Neutrophil (primary cell): ENCODE results near the gene TPCN1.

Source experiments
- H3K27ac ChIP-seq: fragments of 200-600 bp; sonication (generic); 2 replicates; pipeline ENCODE4 v1.5.1; 2016; ENCODE audit warnings: mild to moderate bottlenecking, moderate library complexity
- H3K27me3 ChIP-seq: fragments of 200-600 bp; sonication (generic); 2 replicates; pipeline ENCODE4 v1.6.0; 2016; ENCODE audit warnings: mild to moderate bottlenecking
- H3K36me3 ChIP-seq: fragments of 200-600 bp; sonication (generic); 2 replicates; pipeline ENCODE4 v1.5.1; 2017
- H3K4me1 ChIP-seq, 2 experiments: fragments of 200-600 bp in 1 of 2; sonication (generic) in 1 of 2; 1 replicate in 1 of 2; 2 replicates in 1 of 2; pipeline versions ENCODE4 v1.5.1 to v1.6.1; 2013 to 2016; ENCODE audit warnings: low read depth in 1 of 2, low read length in 1 of 2, mild to moderate bottlenecking in 1 of 2, moderate library complexity in 1 of 2; ENCODE audit not compliant: control insufficient read depth in 1 of 2, insufficient read depth in 1 of 2
- H3K4me3 ChIP-seq, 2 experiments: fragments of 200-600 bp in 1 of 2; sonication (generic) in 1 of 2; 1 replicate in 1 of 2; 2 replicates in 1 of 2; pipeline ENCODE4 v1.5.1; 2013 to 2016; ENCODE audit warnings: low read depth in 1 of 2, low read length in 1 of 2, mild to moderate bottlenecking in 1 of 2, moderate library complexity in 1 of 2
- H3K9me3 ChIP-seq: fragments of 200-600 bp; sonication (generic); 2 replicates; pipeline ENCODE4 v1.5.1; 2016
- TF ChIP-seq, protein P1 (sequence below): fragments of 200-600 bp; sonication (generic); IDR thresholded peaks from 2 replicates; pipeline ENCODE4 v1.5.1; 2016; ENCODE audit warnings: antibody characterized with exemption

TPCN1 gene

GRCh38 chr12:113184900-113185179 is 36.4 kb upstream of the TPCN1 start:
- no peaks in the 10 kb centered on the region for H3K9me3 ChIP-seq
- peaks cover 16 to 20% of the 10 kb centered on the region in 2 experiments for H3K4me1 ChIP-seq
- H3K27ac ChIP-seq = peak overlapping the region; percentile 95
- peaks cover 11% of the 10 kb centered on the region for H3K36me3 ChIP-seq
- H3K4me3 ChIP-seq = peak overlapping the region; percentile 97 to 100
- no peaks in the 10 kb centered on the region for H3K27me3 ChIP-seq
- TF ChIP-seq, protein P1, sequence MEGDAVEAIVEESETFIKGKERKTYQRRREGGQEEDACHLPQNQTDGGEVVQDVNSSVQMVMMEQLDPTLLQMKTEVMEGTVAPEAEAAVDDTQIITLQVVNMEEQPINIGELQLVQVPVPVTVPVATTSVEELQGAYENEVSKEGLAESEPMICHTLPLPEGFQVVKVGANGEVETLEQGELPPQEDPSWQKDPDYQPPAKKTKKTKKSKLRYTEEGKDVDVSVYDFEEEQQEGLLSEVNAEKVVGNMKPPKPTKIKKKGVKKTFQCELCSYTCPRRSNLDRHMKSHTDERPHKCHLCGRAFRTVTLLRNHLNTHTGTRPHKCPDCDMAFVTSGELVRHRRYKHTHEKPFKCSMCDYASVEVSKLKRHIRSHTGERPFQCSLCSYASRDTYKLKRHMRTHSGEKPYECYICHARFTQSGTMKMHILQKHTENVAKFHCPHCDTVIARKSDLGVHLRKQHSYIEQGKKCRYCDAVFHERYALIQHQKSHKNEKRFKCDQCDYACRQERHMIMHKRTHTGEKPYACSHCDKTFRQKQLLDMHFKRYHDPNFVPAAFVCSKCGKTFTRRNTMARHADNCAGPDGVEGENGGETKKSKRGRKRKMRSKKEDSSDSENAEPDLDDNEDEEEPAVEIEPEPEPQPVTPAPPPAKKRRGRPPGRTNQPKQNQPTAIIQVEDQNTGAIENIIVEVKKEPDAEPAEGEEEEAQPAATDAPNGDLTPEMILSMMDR = no peak

DNA sequence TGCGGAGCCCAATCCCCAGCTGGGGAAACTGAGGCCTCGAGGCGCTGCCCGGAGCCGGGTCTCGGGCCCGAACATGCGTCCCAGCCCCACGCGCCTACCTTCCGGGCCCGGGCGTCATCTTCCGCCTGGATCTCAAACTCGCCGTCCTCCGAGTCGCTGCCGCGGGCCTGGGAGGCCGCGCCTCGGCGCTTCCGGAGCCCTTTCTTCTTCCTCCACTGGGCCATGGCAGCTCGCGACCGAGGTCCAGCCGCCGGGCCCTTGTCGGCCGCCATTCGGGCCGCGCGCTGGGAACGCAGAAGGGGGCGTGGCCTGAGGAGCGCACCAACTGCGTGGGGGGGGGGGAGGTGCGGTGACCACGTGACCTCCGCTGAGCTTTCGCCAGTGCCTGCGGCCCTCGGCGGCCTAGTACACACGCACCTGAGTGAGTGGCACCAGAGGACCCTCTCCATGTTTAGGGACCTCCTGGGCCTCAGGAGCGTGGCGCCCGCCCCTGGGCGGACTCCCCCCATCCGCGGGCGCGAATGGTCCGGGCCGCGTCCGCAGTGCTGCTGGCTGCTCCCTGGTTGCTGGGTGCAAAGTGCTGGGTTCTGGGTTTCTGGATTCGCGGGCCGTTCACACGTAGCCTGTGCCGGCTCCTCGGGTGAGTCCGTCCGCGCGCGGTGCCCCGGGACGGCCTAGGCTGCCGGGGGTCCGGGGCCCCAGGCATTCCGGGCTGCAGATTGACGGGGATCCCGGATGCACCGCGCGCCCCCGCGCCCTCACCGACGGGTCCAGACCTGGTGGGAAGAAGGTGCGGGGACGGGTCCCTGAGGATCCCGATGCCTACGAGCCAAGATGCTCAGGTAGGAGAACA is 35.9 kb upstream of the TPCN1 start, which contains the start of the genes DDX54 and RITA1:
Gene DDX54 (minus strand): TSS at position 299 of the 853 bp plus-strand sequence. CDS start 27 bp downstream, at position 272.
Gene RITA1 (plus strand): TSS at position 542 of the 853 bp plus-strand sequence. CDS start 1,026 bp downstream, outside the sequence.
- no peaks in the 10 kb centered on the region for H3K27me3 ChIP-seq
- H3K9me3 ChIP-seq = no peaks in the 10 kb centered on the region
- peaks cover 6% of the 10 kb centered on the region for H3K36me3 ChIP-seq
- peak within 1 kb of the TSS; percentile 95 for H3K27ac ChIP-seq
- peaks cover 16 to 20% of the 10 kb centered on the region in 2 experiments for H3K4me1 ChIP-seq
- peak within 1 kb of the TSS; percentile 97 to 100 for H3K4me3 ChIP-seq
- TF ChIP-seq, protein P1 = peak; percentile 24

- TF ChIP-seq, protein P1 = no peak
These were observed 35.3 kb upstream of the TPCN1 start for GRCh38 chr12:113186033-113186365.

DNA sequence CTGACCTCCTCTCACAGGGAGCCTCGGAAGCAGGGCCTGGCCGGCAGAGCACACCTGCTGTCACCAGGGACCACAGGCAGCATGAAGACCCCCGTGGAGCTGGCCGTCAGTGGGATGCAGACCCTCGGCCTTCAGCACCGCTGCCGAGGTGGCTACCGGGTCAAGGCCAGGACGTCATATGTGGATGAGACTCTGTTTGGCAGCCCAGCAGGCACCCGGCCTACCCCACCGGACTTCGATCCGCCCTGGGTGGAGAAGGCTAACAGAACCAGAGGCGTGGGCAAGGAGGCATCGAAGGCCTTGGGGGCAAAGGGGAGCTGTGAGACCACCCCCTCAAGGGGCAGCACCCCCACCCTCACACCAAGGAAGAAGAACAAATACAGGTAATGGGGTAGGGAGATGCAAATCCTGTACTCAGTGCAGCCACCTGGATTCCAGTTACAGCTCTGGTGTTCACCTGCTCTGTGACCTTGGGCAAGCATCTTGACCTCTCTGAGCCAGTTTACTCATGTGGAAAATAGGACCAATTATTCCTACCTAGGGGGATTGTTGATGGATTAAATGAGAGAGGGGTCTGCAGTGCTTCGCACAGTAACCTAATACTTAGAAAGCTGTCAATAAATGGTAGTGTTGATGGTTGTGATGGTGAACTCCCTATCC is 34.5 kb upstream of the TPCN1 start:
- Histone ChIP-seq H3K36me3 (peaks cover 6% of the 10 kb centered on the region), H3K9me3 (no peaks in the 10 kb centered on the region), H3K4me3 (peak overlapping the region in 1 of 2 experiments; percentile 97), H3K27me3 (no peaks in the 10 kb centered on the region), H3K27ac (no peak overlapping the region), H3K4me1 (peaks cover 16 to 20% of the 10 kb centered on the region in 2 experiments)
- TF ChIP-seq, protein P1 = no peak

More at GRCh38 chr12:113186033-113186365, 35.3 kb upstream of the TPCN1 start:
- Histone ChIP-seq H3K27ac (peak overlapping the region; percentile 95), H3K9me3 (no peaks in the 10 kb centered on the region), H3K36me3 (no peaks in the 10 kb centered on the region), H3K4me3 (peak overlapping the region; percentile 97 to 100), H3K27me3 (no peaks in the 10 kb centered on the region), H3K4me1 (peaks cover 16 to 20% of the 10 kb centered on the region in 2 experiments)

DNA sequence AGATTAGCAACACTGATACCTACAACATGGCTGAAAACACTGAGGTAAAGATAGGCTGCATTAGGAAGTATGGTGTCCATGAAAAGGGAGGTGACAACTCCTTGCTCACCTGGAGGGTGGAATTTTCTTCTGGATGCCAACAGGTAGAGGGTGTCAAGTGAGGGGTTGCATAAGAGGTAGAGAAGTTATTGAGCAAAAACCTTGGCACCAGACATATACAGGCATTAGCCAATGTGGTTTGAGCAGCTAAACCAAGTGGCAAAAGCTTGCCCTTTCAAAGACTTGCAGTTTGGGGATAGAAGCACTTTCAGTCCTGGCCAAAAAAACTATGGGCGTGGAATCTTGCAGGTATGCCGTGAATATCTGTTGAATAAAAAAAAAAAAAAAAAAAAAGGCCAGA is 31.9 kb upstream of the TPCN1 start:
- TF ChIP-seq, protein P1 = no peak
- H3K36me3 ChIP-seq = peaks cover 11% of the 10 kb centered on the region
- H3K4me1 ChIP-seq = peaks cover 14 to 16% of the 10 kb centered on the region in 2 experiments
- no peak overlapping the region for H3K4me3 ChIP-seq
- H3K27ac ChIP-seq = no peak overlapping the region
- no peaks in the 10 kb centered on the region for H3K27me3 ChIP-seq
- H3K9me3 ChIP-seq = no peaks in the 10 kb centered on the region
